SU-DHL-6 (cell line): ENCODE results near the gene ADAT3.
"Not testable (repeated sequence)": the region's sequence is repeated elsewhere in the genome, so short reads cannot be mapped to it uniquely, and the experiment has no call there.

Experiments
- H2AFZ ChIP-seq: fragments of 200-600 bp; sonication (generic); 2 replicates; pipeline ENCODE4 v1.6.1; 2014; ENCODE audit warnings: low read depth, mild to moderate bottlenecking, moderate library complexity, mixed read lengths, antibody characterized with exemption, low read length; ENCODE audit not compliant: severe bottlenecking
- H3F3A ChIP-seq: fragments of 200-600 bp; shearing (Covaris generic); 2 replicates; pipeline ENCODE4 v1.6.0; 2016; ENCODE audit warnings: antibody characterized with exemption, mild to moderate bottlenecking; ENCODE audit not compliant: insufficient read depth
- H3K27ac ChIP-seq: fragments of 200-600 bp; sonication (generic); 2 replicates; pipeline ENCODE4 v1.5.1; 2016; ENCODE audit warnings: low read depth, mild to moderate bottlenecking, low read length, moderate library complexity, mixed read lengths
- H3K27me3 ChIP-seq: fragments of 200-600 bp; sonication (generic), shearing (Covaris generic); 2 replicates; pipeline ENCODE4 v1.6.0; 2014; ENCODE audit warnings: mild to moderate bottlenecking, low read length
- H3K36me3 ChIP-seq: fragments of 200-600 bp; sonication (generic); 2 replicates; pipeline ENCODE4 v1.6.1; 2014; ENCODE audit warnings: mild to moderate bottlenecking, low read length, mixed read lengths
- H3K4me2 ChIP-seq: fragments of 300-600, 200-600 bp; shearing (Covaris generic), sonication (generic); 2 replicates; pipeline ENCODE4 v1.6.0; 2014; ENCODE audit warnings: low read length, low read depth, mild to moderate bottlenecking; ENCODE audit not compliant: poor library complexity, severe bottlenecking
- H3K4me3 ChIP-seq: fragments of 200-600 bp; sonication (generic); 2 replicates; pipeline ENCODE4 v1.5.1; 2014; ENCODE audit warnings: antibody characterized with exemption, low read length, mild to moderate bottlenecking, mixed read lengths; ENCODE audit not compliant: insufficient read depth, poor library complexity, severe bottlenecking
- H3K79me2 ChIP-seq: fragments of 200-600 bp; sonication (generic); 2 replicates; pipeline ENCODE4 v1.6.1; 2014; ENCODE audit warnings: mild to moderate bottlenecking, low read length, moderate library complexity; ENCODE audit not compliant: insufficient read depth
- H3K9ac ChIP-seq: fragments of 200-600 bp; sonication (generic); 2 replicates; pipeline ENCODE4 v1.7.0; 2014; ENCODE audit warnings: mild to moderate bottlenecking, low read length
- H3K9me2 ChIP-seq: fragments of 200-600 bp; sonication (generic); replicated peaks from 2 replicates; pipeline ENCODE4 v1.6.1; 2014; ENCODE audit warnings: low read length; ENCODE audit not compliant: insufficient read depth
- H3K9me3 ChIP-seq: fragments of 200-600 bp; sonication (generic); 2 replicates; pipeline ENCODE4 v1.6.1; 2014; ENCODE audit warnings: low read length, mixed read lengths; ENCODE audit not compliant: insufficient read depth
- H4K20me1 ChIP-seq: fragments of 200-600 bp; sonication (generic); 2 replicates; pipeline ENCODE4 v1.6.1; 2014; ENCODE audit warnings: low read depth, mild to moderate bottlenecking, antibody characterized with exemption, low read length, moderate library complexity, mixed read lengths
- EZH2phosphoT487 ChIP-seq: fragments of 200-600 bp; sonication (generic), shearing (Covaris generic); conservative IDR thresholded peaks from 2 replicates; pipeline ENCODE4 v1.6.1; 2018; ENCODE audit warnings: mild to moderate bottlenecking, antibody characterized with exemption, low read length, moderate library complexity, mixed read lengths
- TF ChIP-seq, protein P1 (sequence below): fragments of 200-600 bp; sonication (generic); IDR thresholded peaks from one replicate; pipeline ENCODE4 v1.5.1; 2017; ENCODE audit warnings: antibody characterized with exemption, mild to moderate bottlenecking, low read length, moderate library complexity; ENCODE audit not compliant: insufficient read depth, poor library complexity, severe bottlenecking

The ADAT3 gene

DNA sequence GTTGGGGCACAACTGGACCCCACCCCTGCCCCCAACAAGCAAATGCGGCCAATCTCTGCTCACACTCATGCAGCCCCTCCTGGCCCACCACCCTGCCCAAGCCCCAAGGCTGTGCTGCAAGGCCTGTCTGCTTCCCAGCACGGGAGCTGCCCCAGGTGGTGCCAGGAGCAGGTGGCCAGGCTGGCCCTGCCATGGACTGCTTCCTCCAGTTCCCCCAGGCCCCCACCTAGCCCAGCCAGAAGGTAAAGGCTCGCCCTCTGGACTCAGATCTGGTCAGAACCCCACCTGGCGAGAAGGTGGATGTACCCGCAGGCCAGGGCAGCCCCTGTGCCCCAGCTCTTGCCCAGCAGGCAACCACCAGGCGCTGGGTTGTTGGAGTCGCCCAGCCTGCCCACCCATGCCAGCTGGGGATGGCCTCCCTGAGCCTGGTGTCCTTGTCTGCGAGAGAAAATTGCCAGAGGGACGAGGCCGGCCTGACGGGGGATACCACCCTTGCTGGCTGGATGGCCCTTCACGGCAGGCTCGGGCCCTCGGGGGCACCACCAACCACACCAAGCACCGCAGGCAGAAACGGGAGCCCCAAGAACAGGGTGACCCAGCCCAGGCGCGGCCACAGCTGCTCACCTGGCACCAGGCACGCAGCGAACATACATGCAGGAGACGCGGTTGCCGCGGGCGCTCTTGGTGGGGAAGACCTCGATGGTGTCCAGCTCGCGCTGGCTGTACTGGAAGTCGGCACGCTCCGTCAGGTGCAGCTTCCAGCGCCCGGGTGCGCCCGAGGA lies 24.4 kb upstream of the ADAT3 start:
- Histone ChIP-seq H3K9ac (no peak overlapping the region), H3K27me3 (no peaks in the 10 kb centered on the region), H4K20me1 (peaks cover 7% of the 10 kb centered on the region; the same call in 1 of the 2 replicates), H2AFZ (no peak overlapping the region), H3K4me2 (no peak overlapping the region), H3F3A (no peaks in the 10 kb centered on the region), H3K4me3 (no peak overlapping the region), H3K36me3 (no peaks in the 10 kb centered on the region), H3K9me2 (no peaks in the 10 kb centered on the region), H3K79me2 (peaks cover 20% of the 10 kb centered on the region), H3K9me3 (no peaks in the 10 kb centered on the region), H3K27ac (no peak overlapping the region)
- TF ChIP-seq, protein P1, sequence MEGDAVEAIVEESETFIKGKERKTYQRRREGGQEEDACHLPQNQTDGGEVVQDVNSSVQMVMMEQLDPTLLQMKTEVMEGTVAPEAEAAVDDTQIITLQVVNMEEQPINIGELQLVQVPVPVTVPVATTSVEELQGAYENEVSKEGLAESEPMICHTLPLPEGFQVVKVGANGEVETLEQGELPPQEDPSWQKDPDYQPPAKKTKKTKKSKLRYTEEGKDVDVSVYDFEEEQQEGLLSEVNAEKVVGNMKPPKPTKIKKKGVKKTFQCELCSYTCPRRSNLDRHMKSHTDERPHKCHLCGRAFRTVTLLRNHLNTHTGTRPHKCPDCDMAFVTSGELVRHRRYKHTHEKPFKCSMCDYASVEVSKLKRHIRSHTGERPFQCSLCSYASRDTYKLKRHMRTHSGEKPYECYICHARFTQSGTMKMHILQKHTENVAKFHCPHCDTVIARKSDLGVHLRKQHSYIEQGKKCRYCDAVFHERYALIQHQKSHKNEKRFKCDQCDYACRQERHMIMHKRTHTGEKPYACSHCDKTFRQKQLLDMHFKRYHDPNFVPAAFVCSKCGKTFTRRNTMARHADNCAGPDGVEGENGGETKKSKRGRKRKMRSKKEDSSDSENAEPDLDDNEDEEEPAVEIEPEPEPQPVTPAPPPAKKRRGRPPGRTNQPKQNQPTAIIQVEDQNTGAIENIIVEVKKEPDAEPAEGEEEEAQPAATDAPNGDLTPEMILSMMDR = no peak
- no peak for TF ChIP-seq EZH2phosphoT487

DNA sequence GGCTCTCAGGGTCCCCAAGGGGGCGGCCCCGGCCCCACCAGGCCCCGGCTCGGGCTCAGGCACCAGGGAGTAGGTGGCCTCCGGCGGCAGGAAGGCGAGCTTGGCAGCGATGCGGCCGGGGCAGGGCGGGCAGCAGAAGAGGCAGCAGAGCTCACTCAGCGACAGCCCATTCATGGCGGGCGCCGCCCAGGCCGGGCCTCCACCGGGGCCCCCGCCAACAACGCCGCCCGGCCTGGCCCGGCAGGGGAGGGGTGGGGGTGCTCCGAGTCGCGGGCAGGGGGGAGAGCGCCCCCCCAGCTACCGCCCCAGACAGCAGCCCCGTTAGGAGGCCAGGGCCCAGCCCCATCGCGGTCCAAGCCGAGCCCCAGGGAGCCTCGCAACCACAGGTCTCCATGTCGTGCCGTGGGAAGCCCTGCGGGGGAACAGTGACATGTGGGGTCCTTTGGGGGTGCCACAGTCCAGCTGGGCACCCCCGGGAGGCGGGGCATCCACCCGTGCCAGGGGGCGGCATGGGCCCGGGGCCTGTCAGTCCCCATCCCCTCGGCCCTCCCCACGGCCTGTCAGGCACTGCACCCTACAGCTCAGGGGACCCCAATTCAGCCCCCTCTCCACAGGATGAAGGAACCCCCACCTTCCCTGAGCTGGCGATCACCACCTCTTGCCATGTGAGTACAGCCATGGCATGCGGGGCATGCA lies 23.7 kb upstream of the ADAT3 start:
- not testable (repeated sequence) for H3K27ac ChIP-seq, H2AFZ ChIP-seq, H3F3A ChIP-seq, H3K9ac ChIP-seq, H3K27me3 ChIP-seq, H3K9me2 ChIP-seq, H4K20me1 ChIP-seq, H3K4me2 ChIP-seq, H3K9me3 ChIP-seq, H3K4me3 ChIP-seq, H3K36me3 ChIP-seq
- H3K79me2 ChIP-seq = peaks cover 19% of the 10 kb centered on the region

DNA sequence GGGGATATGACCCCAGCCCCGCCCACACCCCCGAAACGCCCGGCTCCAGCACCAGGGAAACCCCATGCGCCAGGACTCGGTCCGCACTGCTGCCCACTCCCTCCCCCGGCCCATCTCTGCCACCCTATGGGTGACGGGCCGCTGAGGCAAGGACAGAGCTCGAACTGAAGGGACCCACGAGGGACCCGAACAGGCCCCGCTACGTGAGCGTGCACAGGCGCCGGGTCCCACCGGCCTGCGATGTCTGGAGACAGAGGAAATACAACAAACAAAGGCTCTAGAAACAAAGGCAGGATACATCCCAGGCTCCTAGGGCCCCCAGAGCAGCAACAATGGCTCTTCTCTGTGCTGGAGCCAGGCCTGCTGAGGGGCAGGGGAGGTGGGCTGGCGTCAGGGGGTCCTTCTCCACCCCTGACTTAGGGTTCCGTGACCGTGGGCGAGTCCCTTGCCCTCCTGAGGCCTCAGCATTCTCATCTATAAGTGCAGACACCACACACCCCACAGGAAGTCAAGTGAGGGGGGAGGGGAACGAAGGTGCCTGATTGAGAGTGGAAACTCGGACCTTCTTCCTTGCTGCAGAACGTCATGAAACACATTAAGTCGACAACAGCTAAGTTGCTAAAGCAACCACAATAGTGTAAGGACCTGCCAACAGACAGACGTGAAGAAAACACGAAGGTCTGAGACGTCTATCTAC lies 23.0 kb upstream of the ADAT3 start:
- Histone ChIP-seq H3K27ac (no peak overlapping the region), H3K9me2 (no peaks in the 10 kb centered on the region), H3K4me3 (no peak overlapping the region), H3K9me3 (no peaks in the 10 kb centered on the region), H3K79me2 (peaks cover 19% of the 10 kb centered on the region), H4K20me1 (peaks cover 7% of the 10 kb centered on the region; the same call in 1 of the 2 replicates), H2AFZ (no peak overlapping the region), H3K36me3 (no peaks in the 10 kb centered on the region), H3K9ac (no peak overlapping the region), H3K27me3 (no peaks in the 10 kb centered on the region), H3F3A (peaks cover 3% of the 10 kb centered on the region; the same call in 1 of the 2 replicates), H3K4me2 (no peak overlapping the region)
- no peak for TF ChIP-seq EZH2phosphoT487
- TF ChIP-seq, protein P1 = no peak
